Keratinocyte (primary cell): Measurements from ENCODE around the gene CUX1.

Source experiments
- EZH2 ChIP-seq: IDR thresholded peaks from one replicate; pipeline ENCODE4 v1.6.1; 2012; ENCODE audit warnings: inconsistent platforms, mild to moderate bottlenecking, low read length, moderate library complexity
- TF ChIP-seq, protein P1 (sequence below), 3 experiments: IDR thresholded peaks in 1 of 3; conservative IDR thresholded peaks in 1 of 3; optimal IDR thresholded peaks in 1 of 3; 2 replicates in 2 of 3; 3 replicates in 1 of 3; pipeline versions ENCODE3 to v1.5.1; 2011; ENCODE audit warnings: low read length in 3 of 3, mild to moderate bottlenecking in 3 of 3, moderate library complexity in 2 of 3, control low read depth in 1 of 3, inconsistent platforms in 1 of 3; ENCODE audit not compliant: insufficient read depth in 2 of 3; ENCODE audit errors: extremely low read depth in 1 of 3

DNA sequence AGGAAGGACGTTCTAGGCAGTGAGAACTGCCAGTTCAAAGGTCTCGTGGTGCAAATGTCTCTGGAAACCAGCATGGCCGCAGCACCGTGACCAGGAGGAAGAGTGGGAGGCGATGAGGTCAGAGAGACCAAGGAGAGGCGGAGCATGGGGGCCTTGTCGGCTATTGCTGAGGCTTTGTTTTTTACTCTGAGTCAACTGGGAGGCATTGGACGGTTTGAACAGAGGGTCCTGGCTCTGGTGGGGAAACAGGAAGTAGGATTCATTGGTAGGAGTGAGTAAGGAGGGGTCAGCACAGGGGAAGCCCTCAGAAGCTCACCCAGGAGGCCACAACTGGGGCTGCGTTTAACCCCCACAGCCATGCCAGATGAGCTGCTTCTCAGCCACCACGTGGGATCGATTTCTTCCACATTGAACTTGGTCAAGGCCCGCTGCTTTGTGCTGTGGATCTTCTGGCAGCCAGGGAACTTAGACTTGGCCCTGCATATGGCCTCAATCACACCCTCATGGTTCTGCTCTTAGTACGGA is 447.0 kb downstream of the CUX1 start:
- TF ChIP-seq, protein P1, sequence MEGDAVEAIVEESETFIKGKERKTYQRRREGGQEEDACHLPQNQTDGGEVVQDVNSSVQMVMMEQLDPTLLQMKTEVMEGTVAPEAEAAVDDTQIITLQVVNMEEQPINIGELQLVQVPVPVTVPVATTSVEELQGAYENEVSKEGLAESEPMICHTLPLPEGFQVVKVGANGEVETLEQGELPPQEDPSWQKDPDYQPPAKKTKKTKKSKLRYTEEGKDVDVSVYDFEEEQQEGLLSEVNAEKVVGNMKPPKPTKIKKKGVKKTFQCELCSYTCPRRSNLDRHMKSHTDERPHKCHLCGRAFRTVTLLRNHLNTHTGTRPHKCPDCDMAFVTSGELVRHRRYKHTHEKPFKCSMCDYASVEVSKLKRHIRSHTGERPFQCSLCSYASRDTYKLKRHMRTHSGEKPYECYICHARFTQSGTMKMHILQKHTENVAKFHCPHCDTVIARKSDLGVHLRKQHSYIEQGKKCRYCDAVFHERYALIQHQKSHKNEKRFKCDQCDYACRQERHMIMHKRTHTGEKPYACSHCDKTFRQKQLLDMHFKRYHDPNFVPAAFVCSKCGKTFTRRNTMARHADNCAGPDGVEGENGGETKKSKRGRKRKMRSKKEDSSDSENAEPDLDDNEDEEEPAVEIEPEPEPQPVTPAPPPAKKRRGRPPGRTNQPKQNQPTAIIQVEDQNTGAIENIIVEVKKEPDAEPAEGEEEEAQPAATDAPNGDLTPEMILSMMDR (optimal IDR thresholded peaks at IDR 0.05 in 1 of 3, IDR thresholded peaks at IDR 0.05 in 1 of 3, conservative IDR thresholded peaks at IDR 0.05 in 1 of 3; ENCODE audit: extremely low read depth in 1 of 3, insufficient read depth in 2 of 3, low read length in 3 of 3) = no peak
- no peak for TF ChIP-seq EZH2
